ENCODE measurements around the gene CALD1. TPM values are rescaled to one million over a fixed set of nuclear protein-coding genes. Genes with fewer than 3 reads are reported as not detected.

Gene CALD1
- total RNA-seq, 1 donor from 2014 or later, result 61.8 TPM

GRCh38 chr7:134831862-134832261 lies 52.4 kb downstream of the CALD1 start:
- no peak overlapping the region for H3K27ac Mint-ChIP-seq (ENCODE audit: unreplicated experiment)
- DNase-seq, result no peak
- TF ChIP-seq, protein P1, sequence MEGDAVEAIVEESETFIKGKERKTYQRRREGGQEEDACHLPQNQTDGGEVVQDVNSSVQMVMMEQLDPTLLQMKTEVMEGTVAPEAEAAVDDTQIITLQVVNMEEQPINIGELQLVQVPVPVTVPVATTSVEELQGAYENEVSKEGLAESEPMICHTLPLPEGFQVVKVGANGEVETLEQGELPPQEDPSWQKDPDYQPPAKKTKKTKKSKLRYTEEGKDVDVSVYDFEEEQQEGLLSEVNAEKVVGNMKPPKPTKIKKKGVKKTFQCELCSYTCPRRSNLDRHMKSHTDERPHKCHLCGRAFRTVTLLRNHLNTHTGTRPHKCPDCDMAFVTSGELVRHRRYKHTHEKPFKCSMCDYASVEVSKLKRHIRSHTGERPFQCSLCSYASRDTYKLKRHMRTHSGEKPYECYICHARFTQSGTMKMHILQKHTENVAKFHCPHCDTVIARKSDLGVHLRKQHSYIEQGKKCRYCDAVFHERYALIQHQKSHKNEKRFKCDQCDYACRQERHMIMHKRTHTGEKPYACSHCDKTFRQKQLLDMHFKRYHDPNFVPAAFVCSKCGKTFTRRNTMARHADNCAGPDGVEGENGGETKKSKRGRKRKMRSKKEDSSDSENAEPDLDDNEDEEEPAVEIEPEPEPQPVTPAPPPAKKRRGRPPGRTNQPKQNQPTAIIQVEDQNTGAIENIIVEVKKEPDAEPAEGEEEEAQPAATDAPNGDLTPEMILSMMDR (IDR thresholded peaks at IDR 0.05; ENCODE audit: partially characterized antibody, unreplicated experiment), result no peak
- no peaks in the 10 kb centered on the region for H3K9me3 Mint-ChIP-seq (ENCODE audit: unreplicated experiment)
- no peaks in the 10 kb centered on the region for H3K27me3 Mint-ChIP-seq (ENCODE audit: unreplicated experiment)
- no peak overlapping the region for H3K4me3 Mint-ChIP-seq (ENCODE audit: unreplicated experiment)
- H3K4me1 Mint-ChIP-seq (ENCODE audit: low read depth, unreplicated experiment), result peaks cover 6% of the 10 kb centered on the region
- H3K36me3 Mint-ChIP-seq (ENCODE audit: unreplicated experiment), result no peaks in the 10 kb centered on the region

- Mint-ChIP-seq H3K4me1 (ENCODE audit: low read depth, unreplicated experiment) (peaks cover 6% of the 10 kb centered on the region), H3K27ac (ENCODE audit: unreplicated experiment) (no peak overlapping the region), H3K4me3 (ENCODE audit: unreplicated experiment) (no peak overlapping the region), H3K36me3 (ENCODE audit: unreplicated experiment) (no peaks in the 10 kb centered on the region), H3K9me3 (ENCODE audit: unreplicated experiment) (no peaks in the 10 kb centered on the region), H3K27me3 (ENCODE audit: unreplicated experiment) (no peaks in the 10 kb centered on the region)
- no peak for DNase-seq
- TF ChIP-seq, protein P1 (IDR thresholded peaks at IDR 0.05; ENCODE audit: partially characterized antibody, unreplicated experiment), result no peak
Measured at GRCh38 chr7:134832367-134832766, 52.9 kb downstream of the CALD1 start.

DNA sequence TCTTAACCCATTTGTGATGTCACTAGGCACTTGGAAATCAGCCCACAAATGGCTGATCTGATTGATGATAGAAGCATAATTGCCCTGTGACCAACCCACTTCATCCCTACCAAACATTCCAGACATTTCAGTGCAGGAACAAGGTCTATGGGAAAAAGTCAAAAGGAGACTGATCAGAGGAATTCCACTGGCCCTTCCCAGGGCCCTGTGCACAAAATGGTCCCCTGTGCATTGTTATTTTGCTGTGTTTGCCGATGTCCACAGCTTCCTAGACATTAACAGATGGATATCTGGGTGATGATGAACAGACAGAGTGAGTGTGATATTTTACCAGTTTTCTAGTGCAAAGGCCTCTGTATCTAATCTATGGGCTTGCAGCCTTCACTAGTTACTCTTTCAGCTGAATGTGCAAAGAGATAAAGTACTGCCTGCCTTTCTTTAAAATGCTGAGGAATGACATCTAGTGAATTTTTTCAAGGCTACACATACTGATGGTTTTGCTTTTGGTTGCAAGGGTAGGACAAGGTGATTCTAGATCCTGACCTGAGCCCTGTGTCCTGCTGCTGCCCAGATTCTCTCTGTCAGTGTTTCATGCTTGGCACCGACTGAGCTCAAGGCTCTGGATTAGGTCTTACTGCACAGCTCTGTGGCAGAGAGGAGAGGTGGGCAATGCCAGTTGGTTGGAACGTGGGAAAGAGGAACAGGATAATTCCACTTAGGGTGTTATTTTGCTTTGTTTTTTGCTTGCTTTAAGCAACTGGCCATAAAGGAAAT lies 55.4 kb downstream of the CALD1 start:
- H3K36me3 Mint-ChIP-seq (ENCODE audit: unreplicated experiment), result no peaks in the 10 kb centered on the region
- no peak overlapping the region for H3K27ac Mint-ChIP-seq (ENCODE audit: unreplicated experiment)
- no peaks in the 10 kb centered on the region for H3K27me3 Mint-ChIP-seq (ENCODE audit: unreplicated experiment)
- no peaks in the 10 kb centered on the region for H3K9me3 Mint-ChIP-seq (ENCODE audit: unreplicated experiment)
- H3K4me3 Mint-ChIP-seq (ENCODE audit: unreplicated experiment), result no peak overlapping the region
- DNase-seq, result no peak
- TF ChIP-seq, protein P1 (IDR thresholded peaks at IDR 0.05; ENCODE audit: partially characterized antibody, unreplicated experiment), result no peak
- H3K4me1 Mint-ChIP-seq (ENCODE audit: low read depth, unreplicated experiment), result peaks cover 6% of the 10 kb centered on the region

DNA sequence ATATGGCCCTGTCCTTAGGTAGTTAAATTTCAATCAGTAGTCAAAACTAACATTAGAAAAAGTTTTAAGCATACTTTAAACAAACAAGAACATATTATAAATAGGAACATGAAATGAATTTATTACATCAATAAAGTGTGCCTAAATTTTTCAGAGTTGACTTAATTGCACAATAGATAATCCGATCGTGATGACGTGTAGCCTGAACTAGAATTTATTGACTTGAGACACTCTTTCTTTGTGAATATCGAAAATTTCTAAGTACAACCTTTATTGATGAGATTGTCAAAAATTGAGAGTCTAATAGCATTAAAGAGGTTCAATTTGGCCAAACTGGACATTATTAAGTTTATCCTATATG lies 56.0 kb downstream of the CALD1 start:
- H3K4me1 Mint-ChIP-seq (ENCODE audit: low read depth, unreplicated experiment), result peaks cover 6% of the 10 kb centered on the region
- no peaks in the 10 kb centered on the region for H3K36me3 Mint-ChIP-seq (ENCODE audit: unreplicated experiment)
- TF ChIP-seq, protein P1 (IDR thresholded peaks at IDR 0.05; ENCODE audit: partially characterized antibody, unreplicated experiment), result no peak
- H3K27ac Mint-ChIP-seq (ENCODE audit: unreplicated experiment), result no peak overlapping the region
- no peaks in the 10 kb centered on the region for H3K27me3 Mint-ChIP-seq (ENCODE audit: unreplicated experiment)
- H3K9me3 Mint-ChIP-seq (ENCODE audit: unreplicated experiment), result no peaks in the 10 kb centered on the region
- no peak overlapping the region for H3K4me3 Mint-ChIP-seq (ENCODE audit: unreplicated experiment)
- DNase-seq, result no peak

- H3K4me1 Mint-ChIP-seq (ENCODE audit: low read depth, unreplicated experiment), result peaks cover 6% of the 10 kb centered on the region
- H3K4me3 Mint-ChIP-seq (ENCODE audit: unreplicated experiment), result no peak overlapping the region
- H3K27me3 Mint-ChIP-seq (ENCODE audit: unreplicated experiment), result no peaks in the 10 kb centered on the region
- TF ChIP-seq, protein P1 (IDR thresholded peaks at IDR 0.05; ENCODE audit: partially characterized antibody, unreplicated experiment), result no peak
- DNase-seq, result no peak
- no peak overlapping the region for H3K27ac Mint-ChIP-seq (ENCODE audit: unreplicated experiment)
- no peaks in the 10 kb centered on the region for H3K9me3 Mint-ChIP-seq (ENCODE audit: unreplicated experiment)
- no peaks in the 10 kb centered on the region for H3K36me3 Mint-ChIP-seq (ENCODE audit: unreplicated experiment)
Measured at GRCh38 chr7:134836447-134836846, 57.0 kb downstream of the CALD1 start.

Data from glutamatergic neuron (in vitro differentiated cells).